Ishikawa (cell line): ENCODE measurements around the gene KLHL12.

Source experiments
- CEBPB ChIP-seq: IDR thresholded peaks from 2 replicates; pipeline ENCODE4 v1.6.1; 2012
- CREB1 ChIP-seq: IDR thresholded peaks from 2 replicates; pipeline ENCODE4 v1.6.1; 2012; ENCODE audit warnings: low read depth
- EGR1 ChIP-seq: IDR thresholded peaks from 2 replicates; pipeline ENCODE4 v1.6.1; 2012
- EP300 ChIP-seq: IDR thresholded peaks from 2 replicates; pipeline ENCODE4 v1.6.1; 2012; ENCODE audit warnings: borderline replicate concordance
- FOXM1 ChIP-seq: IDR thresholded peaks from 2 replicates; pipeline ENCODE4 v1.6.1; 2012; ENCODE audit warnings: low read depth, borderline replicate concordance
- NFIC ChIP-seq: IDR thresholded peaks from 2 replicates; pipeline ENCODE4 v1.6.1; 2012
- RAD21 ChIP-seq: IDR thresholded peaks from 2 replicates; pipeline ENCODE4 v1.6.1; 2012; ENCODE audit warnings: low read depth
- REST ChIP-seq: IDR thresholded peaks from 2 replicates; pipeline ENCODE4 v1.6.1; 2012; ENCODE audit warnings: low read depth, mild to moderate bottlenecking
- TAF1 ChIP-seq: IDR thresholded peaks from 2 replicates; pipeline ENCODE4 v1.6.1; 2012; ENCODE audit warnings: low read depth, mild to moderate bottlenecking
- TCF12 ChIP-seq: IDR thresholded peaks from 2 replicates; pipeline ENCODE4 v1.6.1; 2012; ENCODE audit warnings: low read depth
- TEAD4 ChIP-seq: IDR thresholded peaks from 2 replicates; pipeline ENCODE4 v1.6.1; 2012
- YY1 ChIP-seq: IDR thresholded peaks from 2 replicates; pipeline ENCODE4 v1.6.1; 2012; ENCODE audit warnings: low read depth
- ZBTB7A ChIP-seq: IDR thresholded peaks from 2 replicates; pipeline ENCODE4 v1.6.1; 2012; ENCODE audit warnings: low read depth
- TF ChIP-seq, protein P1 (sequence below): IDR thresholded peaks from 2 replicates; pipeline ENCODE4 v1.6.1; 2012
- TF ChIP-seq, protein P2 (sequence below): IDR thresholded peaks from 2 replicates; pipeline ENCODE4 v1.6.1; 2012

The KLHL12 gene

DNA sequence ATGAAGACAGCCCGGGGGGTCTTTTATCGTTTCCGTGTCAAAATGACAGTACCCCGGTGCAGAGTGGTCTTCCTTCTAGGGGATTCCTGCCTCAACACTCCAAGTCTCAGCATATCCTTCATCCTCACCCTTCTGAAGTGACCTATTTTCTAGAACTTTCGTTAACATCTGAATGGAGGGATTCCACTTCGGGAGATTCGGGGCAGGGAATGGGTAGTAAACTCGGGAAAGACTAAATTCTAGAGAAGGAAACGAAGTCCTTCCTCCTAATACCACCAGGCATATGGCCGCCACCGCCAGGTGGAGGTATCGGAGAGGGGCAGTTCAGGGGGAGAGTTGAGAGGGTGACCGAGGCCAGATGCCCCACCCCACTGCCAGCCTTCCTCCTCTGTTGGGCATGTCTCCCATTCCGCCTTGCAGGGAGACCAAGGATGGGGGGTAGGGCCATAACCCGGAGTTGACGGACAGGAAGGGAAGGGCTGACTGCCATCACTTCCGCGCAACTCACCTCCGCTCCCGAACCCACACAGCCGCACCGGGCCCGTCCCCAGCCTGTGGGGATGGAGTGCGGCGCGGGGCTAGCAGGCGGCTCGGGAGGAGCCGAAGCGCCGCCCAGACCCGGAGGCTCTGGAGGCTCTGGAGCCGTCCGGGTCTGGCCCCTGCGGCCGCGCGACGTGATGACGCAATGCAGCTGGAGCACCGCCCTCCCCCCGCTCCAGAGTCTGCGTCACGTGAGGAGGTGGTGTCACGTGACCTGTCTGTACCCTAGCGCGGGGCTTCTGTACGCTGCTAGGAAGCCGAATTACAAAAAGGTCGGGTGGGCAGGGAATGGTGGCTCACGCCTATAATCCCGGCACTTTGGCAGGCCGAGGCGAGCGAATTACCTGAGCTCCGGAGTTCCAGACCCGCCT, at the start of gene KLHL12:
Gene KLHL12, minus strand, starts transcription at position 654 of the 911 bp plus-strand sequence. CDS start 2,072 bp downstream, outside the sequence.
- no peak for TF ChIP-seq ZBTB7A
- peak; percentile 85 for TF ChIP-seq CEBPB
- TF ChIP-seq EGR1 = no peak
- peak; percentile 87 for TF ChIP-seq TAF1
- TF ChIP-seq YY1 = peak; percentile 67
- peak; percentile 71 for TF ChIP-seq TCF12
- TF ChIP-seq CREB1 = peak; percentile 91
- no peak for TF ChIP-seq REST
- TF ChIP-seq NFIC = no peak
- TF ChIP-seq RAD21 = no peak
- TF ChIP-seq, protein P1, sequence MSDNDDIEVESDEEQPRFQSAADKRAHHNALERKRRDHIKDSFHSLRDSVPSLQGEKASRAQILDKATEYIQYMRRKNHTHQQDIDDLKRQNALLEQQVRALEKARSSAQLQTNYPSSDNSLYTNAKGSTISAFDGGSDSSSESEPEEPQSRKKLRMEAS = peak; percentile 67
- TF ChIP-seq TEAD4 = no peak
- peak; percentile 58 for TF ChIP-seq EP300
- TF ChIP-seq, protein P2, sequence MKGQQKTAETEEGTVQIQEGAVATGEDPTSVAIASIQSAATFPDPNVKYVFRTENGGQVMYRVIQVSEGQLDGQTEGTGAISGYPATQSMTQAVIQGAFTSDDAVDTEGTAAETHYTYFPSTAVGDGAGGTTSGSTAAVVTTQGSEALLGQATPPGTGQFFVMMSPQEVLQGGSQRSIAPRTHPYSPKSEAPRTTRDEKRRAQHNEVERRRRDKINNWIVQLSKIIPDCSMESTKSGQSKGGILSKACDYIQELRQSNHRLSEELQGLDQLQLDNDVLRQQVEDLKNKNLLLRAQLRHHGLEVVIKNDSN = peak; percentile 100
- TF ChIP-seq FOXM1 = peak; percentile 31; the same call in 1 of the 2 replicates

GRCh38 chr1:202976633-202977032, 49.6 kb upstream of the KLHL12 start:
- TF ChIP-seq TCF12 (no peak), NFIC (no peak), CREB1 (no peak), CEBPB (peak; percentile 82), TEAD4 (no peak)

DNA sequence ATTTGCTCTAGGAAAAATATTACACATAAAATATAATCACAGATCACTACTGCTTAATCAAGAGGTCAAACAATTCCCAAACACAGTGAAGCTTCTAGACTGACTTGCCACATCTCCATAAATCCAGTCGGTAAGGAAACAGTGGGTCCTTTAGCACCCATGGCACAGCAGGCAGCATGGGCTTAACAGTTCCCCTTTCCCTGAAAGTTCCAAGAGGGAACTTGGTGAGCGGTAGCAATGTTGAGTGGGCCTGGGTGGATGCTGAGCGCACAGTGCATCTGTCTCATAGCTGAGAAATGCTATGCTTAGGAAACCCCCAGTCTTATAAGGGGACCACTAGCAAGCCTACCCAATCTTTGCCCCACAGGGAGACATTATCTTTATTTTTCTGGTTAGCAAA, 47.8 kb upstream of the KLHL12 start:
- no peak for TF ChIP-seq YY1
- TF ChIP-seq TAF1 = no peak
- no peak for TF ChIP-seq FOXM1
- TF ChIP-seq REST = no peak
- TF ChIP-seq CEBPB = no peak
- TF ChIP-seq TEAD4 = no peak

DNA sequence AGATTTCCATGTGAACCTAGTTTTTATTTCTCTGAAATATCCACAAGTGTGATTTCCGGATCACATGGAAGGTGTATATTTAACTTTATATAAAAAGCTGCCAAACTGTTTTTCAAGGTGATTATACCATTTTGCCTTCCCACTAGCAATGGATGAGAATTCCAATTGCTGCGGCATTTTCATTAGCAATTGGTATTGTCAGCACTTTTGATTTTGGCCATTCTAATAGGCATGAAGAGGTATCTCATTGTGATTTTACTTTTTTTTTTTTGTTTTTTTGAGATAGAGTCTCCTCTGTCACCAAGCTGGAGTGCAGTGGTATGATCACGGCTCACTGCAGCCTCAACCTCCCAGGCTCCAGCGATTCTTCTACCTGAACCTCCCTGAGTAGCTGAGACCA, 45.0 kb upstream of the KLHL12 start:
- TF ChIP-seq EGR1 (no peak), YY1 (no peak), ZBTB7A (no peak), REST (no peak), TAF1 (no peak), TCF12 (no peak), CREB1 (no peak), RAD21 (no peak), FOXM1 (no peak), NFIC (no peak)
- TF ChIP-seq, protein P1 = no peak
- TF ChIP-seq, protein P2 = no peak

DNA sequence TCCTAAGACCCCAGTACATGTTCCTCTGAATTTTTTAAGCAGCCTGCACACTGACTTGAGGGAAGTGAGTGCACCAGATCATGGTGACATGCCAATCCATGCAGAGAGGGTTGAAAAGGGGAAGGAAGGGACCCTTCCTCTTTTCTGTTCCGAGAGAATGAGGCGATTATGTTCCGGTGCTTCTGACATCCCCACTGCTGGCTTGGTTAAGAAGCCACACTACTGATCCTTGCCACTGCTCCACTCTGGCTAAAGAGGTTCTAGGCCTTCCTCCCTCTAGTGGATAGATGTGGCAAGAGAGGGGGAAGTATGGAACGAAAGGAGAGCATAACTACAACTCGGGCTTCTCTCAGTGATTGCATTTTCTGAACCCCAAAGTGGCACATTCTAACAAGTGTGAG, 41.9 kb upstream of the KLHL12 start:
- TF ChIP-seq RAD21 (peak; percentile 26; the same call in 1 of the 2 replicates), FOXM1 (no peak)
